GM12892 (cell line): ENCODE data around the gene LDLRAD4.

Source experiments
- POLR2A ChIP-seq: IDR thresholded peaks from 2 replicates; pipeline ENCODE4 v1.6.1; 2011; ENCODE audit warnings: low read depth, low read length, control low read depth
- POLR2AphosphoS5 ChIP-seq: IDR thresholded peaks from 2 replicates; pipeline ENCODE4 v1.6.1; 2011; ENCODE audit warnings: low read depth, low read length, control low read depth

GRCh38 chr18:13451661-13452387, 233.3 kb downstream of the LDLRAD4 start:
- TF ChIP-seq POLR2A (no peak), POLR2AphosphoS5 (no peak)
